B cell (primary cell): ENCODE results near the gene EZH2.

ENCODE experiments used
- CTCF ChIP-seq: fragments of 200-600 bp; IDR thresholded peaks from one replicate; pipeline ENCODE4 v1.8.0; 2022; ENCODE audit warnings: antibody characterized with exemption, mild to moderate bottlenecking
- EZH2 ChIP-seq: IDR thresholded peaks from 2 replicates; pipeline ENCODE4 v1.6.1; 2012; ENCODE audit warnings: borderline replicate concordance, low read depth, mild to moderate bottlenecking, moderate library complexity, low read length; ENCODE audit not compliant: insufficient read depth, poor library complexity, severe bottlenecking

- no peak for TF ChIP-seq CTCF
- TF ChIP-seq EZH2: no peak
Measured at GRCh38 chr7:148898845-148899484, 14.9 kb upstream of the EZH2 start.
